ENCODE results near the gene DAPK3.
"Not testable (repeated sequence)": the region's sequence is repeated elsewhere in the genome, so short reads cannot be mapped to it uniquely, and the experiment has no call there.

Gene DAPK3

DNA sequence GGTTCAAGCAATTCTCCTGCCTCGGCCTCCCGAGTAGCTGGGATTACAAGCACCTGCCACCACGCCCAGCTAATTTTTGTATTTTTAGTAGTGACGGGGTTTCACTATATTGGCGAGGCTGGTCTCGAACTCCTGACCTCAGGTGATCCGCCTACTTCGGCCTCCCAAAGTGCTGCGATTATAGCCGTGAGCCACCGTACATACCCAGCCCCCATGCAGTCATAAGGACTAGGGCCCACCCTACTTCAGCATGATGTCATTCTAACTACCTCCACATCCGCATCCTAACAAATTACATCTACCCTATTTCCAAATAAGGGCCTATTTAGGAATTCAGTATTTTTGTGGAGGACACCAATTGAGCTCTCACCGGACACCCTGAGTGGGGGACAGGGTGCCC, 15.6 kb downstream of the DAPK3 start:
- not testable (repeated sequence) for H3K9me3 Mint-ChIP-seq, ATAC-seq, H3K27ac Mint-ChIP-seq, H3K4me3 Mint-ChIP-seq
- Mint-ChIP-seq H3K4me1 (peaks cover 20% of the 10 kb centered on the region), H3K36me3 (peaks cover 38% of the 10 kb centered on the region), H3K27me3 (peaks cover 27% of the 10 kb centered on the region)

GRCh38 chr19:3954107-3954506, 16.8 kb downstream of the DAPK3 start:
- Mint-ChIP-seq H3K4me3 (no peak overlapping the region), H3K27ac (no peak overlapping the region), H3K4me1 (peaks cover 20% of the 10 kb centered on the region), H3K27me3 (peaks cover 27% of the 10 kb centered on the region), H3K9me3 (no peaks in the 10 kb centered on the region), H3K36me3 (peaks cover 30% of the 10 kb centered on the region)
- ATAC-seq = no peak

GRCh38 chr19:3952755-3953276, 18.1 kb downstream of the DAPK3 start:
- Mint-ChIP-seq H3K36me3 (peaks cover 24% of the 10 kb centered on the region), H3K27me3 (peaks cover 28% of the 10 kb centered on the region), H3K4me1 (peaks cover 20% of the 10 kb centered on the region)
- ATAC-seq, H3K9me3 Mint-ChIP-seq, H3K27ac Mint-ChIP-seq, H3K4me3 Mint-ChIP-seq: not testable (repeated sequence)

DNA sequence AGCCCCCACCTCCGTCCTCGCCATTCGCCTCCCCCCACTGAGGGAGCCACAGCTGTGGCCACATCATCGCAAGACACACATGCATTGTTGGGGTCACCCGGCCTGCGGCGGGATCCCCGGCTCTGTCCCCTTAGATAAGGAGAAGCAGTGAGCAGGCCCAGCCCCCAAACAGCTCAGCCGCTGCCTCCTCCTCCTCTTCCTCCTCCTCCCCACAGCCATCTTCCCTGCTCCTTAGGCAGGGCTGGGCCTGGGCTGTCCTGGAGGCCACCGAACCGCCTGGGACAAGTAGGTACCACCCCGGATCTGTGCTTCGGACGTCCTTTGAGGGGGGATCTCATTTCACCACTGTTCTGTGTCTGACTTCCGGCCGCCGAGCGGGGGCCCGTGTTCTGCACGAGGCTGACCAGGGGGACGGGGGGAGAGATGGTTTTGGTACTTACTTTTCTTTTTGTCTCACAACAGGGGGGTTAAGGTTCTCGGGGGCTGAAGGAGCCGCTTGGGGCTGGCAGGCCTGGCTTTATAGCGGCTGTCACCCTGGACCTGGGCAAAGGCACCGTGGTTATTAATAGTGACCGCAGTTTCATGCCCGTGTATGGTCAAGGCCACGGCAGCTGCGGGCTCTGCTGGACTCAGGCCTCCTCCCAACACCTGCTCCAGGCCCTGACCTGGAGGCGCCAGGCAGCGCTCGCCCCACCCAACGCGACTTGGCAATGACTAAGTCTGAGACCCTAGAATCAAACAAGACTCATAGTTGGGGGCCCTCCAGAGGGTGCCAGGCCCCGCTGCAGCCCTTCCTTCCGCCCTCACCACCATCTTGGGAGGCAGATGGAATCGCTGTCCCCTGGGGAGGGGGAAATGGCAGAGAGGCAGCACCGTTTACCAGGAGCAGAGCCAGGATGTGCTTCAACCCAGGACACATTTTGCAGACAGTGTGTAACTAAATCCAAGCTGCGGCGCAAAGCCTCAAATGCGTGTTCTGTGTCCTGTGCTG, 19.7 kb downstream of the DAPK3 start:
- peaks cover 20% of the 10 kb centered on the region for H3K4me1 Mint-ChIP-seq
- ATAC-seq = peak; percentile 29
- H3K27ac Mint-ChIP-seq = no peak overlapping the region
- H3K9me3 Mint-ChIP-seq = no peaks in the 10 kb centered on the region
- H3K27me3 Mint-ChIP-seq = peaks cover 44% of the 10 kb centered on the region
- peak overlapping the region; percentile 11 for H3K4me3 Mint-ChIP-seq
- H3K36me3 Mint-ChIP-seq = peaks cover 15% of the 10 kb centered on the region

- H3K4me3 Mint-ChIP-seq = no peak overlapping the region
- ATAC-seq = no peak
- H3K36me3 Mint-ChIP-seq = peaks cover 6% of the 10 kb centered on the region
Measured at GRCh38 chr19:3949997-3950859, 20.7 kb downstream of the DAPK3 start.

GRCh38 chr19:3949294-3949693, 21.6 kb downstream of the DAPK3 start:
- no peak for ATAC-seq
- H3K27me3 Mint-ChIP-seq = peaks cover 46% of the 10 kb centered on the region
- no peak overlapping the region for H3K27ac Mint-ChIP-seq
- H3K4me1 Mint-ChIP-seq = peaks cover 22% of the 10 kb centered on the region
- no peak overlapping the region for H3K4me3 Mint-ChIP-seq
- H3K36me3 Mint-ChIP-seq = no peaks in the 10 kb centered on the region
- H3K9me3 Mint-ChIP-seq = no peaks in the 10 kb centered on the region

More at GRCh38 chr19:3949997-3950859, 20.7 kb downstream of the DAPK3 start:
- peaks cover 46% of the 10 kb centered on the region for H3K27me3 Mint-ChIP-seq
- H3K4me1 Mint-ChIP-seq = peaks cover 20% of the 10 kb centered on the region
- no peaks in the 10 kb centered on the region for H3K9me3 Mint-ChIP-seq
- no peak overlapping the region for H3K27ac Mint-ChIP-seq

DNA sequence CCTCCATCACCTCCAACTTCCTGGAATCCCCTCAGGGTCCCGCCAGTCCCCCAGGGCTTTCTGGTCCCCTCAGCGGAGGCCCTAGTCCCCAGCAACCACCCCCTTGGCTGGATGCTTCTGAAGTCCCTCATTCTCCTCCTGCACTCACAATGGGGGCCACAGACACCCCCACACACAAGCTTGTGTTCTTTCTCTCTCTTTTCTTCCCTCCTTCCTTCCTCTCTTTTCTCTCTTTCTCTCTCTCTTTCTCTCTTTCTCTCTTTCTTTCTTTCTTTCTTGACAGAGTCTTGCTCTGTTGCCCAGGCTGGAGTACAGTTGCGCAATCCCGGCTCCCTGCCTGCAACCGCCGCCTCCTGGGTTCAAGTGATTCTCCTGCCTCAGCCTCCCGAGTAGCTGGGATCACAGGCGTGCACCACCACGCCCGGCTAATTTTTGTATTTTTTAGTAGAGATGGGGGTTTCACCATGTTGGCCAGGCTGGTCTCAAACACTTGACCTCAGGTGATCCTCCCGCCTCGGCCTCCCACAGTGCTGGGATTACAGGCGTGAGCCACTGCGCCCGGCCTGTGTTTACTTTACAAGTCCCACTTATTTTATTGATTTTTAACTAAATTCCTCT, 23.5 kb downstream of the DAPK3 start:
- not testable (repeated sequence) for H3K9me3 Mint-ChIP-seq, H3K27ac Mint-ChIP-seq

DNA sequence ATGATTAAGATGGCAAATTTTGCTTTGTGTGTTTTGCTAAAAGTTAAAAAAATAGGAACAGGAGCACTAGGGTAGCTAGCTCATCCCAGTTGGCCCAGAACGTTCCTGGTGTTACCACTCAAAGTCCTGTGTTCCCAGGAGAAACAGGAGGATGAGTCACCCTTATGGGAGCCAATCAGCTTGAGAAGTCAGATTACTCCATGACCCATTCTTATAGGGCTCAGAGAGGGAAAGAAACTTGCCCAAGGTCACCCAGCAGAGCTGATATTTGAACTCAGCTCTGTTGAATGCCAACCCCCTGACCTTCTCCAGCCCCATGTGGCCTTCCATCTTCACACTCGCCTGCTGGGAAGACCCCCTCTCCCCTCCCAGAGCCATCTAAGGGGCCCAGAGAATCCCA, 25.1 kb downstream of the DAPK3 start:
- no peak for ATAC-seq
- H3K36me3 Mint-ChIP-seq = no peaks in the 10 kb centered on the region
- H3K9me3 Mint-ChIP-seq = no peaks in the 10 kb centered on the region
- H3K27me3 Mint-ChIP-seq = peaks cover 29% of the 10 kb centered on the region
- no peak overlapping the region for H3K4me3 Mint-ChIP-seq
- H3K27ac Mint-ChIP-seq = no peak overlapping the region
- peaks cover 6% of the 10 kb centered on the region for H3K4me1 Mint-ChIP-seq

More for the DNA sequence above, 23.5 kb downstream of the DAPK3 start:
- H3K4me3 Mint-ChIP-seq, H3K36me3 Mint-ChIP-seq, ATAC-seq: not testable (repeated sequence)
- H3K27me3 Mint-ChIP-seq = peaks cover 36% of the 10 kb centered on the region
- H3K4me1 Mint-ChIP-seq = peaks cover 20% of the 10 kb centered on the region

DNA sequence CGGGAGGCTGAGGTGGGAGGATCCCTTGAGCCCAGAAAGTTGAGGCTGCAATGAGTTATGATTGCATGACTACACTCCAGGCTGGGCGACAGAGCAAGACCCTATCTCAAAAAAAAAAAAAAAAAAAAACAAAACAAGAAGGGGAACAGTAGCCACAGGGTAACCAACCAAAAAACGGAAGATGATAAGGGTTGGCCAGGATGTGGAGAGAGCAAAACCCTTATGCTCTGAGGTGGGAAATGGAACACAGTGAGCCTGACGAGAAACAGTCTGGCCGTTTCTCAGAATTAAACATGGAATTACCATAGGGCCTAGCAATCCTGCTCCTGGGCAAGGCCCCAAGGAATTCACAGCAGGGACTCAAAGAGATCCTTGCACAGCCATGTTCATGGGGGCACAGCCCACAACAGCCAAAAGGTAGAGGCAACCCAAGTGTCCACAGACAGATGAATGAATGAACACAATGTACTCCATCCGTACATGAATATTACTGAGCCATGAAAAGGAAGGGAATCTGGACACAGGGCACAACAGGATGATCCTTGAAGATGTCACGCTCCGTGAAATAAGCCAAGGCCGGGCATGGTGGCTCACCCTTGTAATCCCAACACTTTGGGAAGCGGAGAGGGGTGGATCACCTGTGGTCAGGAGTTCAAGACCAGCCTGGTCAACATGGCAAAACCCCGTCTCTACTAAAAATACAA, 26.7 kb downstream of the DAPK3 start:
- peaks cover 5% of the 10 kb centered on the region for H3K4me1 Mint-ChIP-seq
- H3K27me3 Mint-ChIP-seq = peaks cover 28% of the 10 kb centered on the region
- no peak overlapping the region for H3K4me3 Mint-ChIP-seq
- H3K36me3 Mint-ChIP-seq = no peaks in the 10 kb centered on the region
- no peak for ATAC-seq
- H3K27ac Mint-ChIP-seq = no peak overlapping the region
- no peaks in the 10 kb centered on the region for H3K9me3 Mint-ChIP-seq

- Mint-ChIP-seq H3K4me1 (peaks cover 5% of the 10 kb centered on the region), H3K4me3 (no peak overlapping the region), H3K27ac (no peak overlapping the region), H3K27me3 (peaks cover 37% of the 10 kb centered on the region), H3K36me3 (no peaks in the 10 kb centered on the region), H3K9me3 (no peaks in the 10 kb centered on the region)
- no peak for ATAC-seq
Measured at GRCh38 chr19:3942790-3943409, 28.0 kb downstream of the DAPK3 start.

DNA sequence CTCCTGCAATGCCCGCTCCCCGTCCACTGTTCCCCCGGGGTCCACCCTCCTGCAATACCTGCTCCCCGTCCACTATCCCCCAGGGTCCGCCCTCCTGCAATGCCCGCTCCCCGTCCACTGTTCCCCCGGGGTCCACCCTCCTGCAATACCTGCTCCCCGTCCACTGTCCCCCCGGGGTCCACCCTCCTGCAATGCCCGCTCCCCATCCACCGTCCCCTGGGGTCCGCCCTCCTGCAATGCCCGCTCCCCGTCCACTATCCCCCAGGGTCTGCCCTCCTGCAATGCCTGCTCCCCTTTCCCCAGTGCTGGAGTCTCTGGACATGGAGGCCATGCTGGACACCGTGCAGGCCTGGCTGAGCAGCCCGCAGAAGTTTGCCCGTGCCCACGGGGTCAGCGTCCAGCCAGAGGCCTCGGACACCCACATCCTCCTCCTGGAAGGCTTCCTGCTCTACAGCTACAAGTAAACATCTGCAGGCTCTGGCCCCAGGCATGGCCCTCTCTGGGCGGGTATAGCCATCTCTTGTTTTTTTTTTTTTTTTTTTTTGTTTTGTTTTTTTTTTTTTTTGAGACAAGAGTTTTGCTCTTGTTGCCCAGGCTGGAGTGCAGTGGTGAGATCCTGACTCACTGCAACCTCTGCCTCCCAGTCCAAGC, 32.5 kb downstream of the DAPK3 start:
- peaks cover 40% of the 10 kb centered on the region for H3K27me3 Mint-ChIP-seq
- not testable (repeated sequence) for ATAC-seq, H3K9me3 Mint-ChIP-seq, H3K4me1 Mint-ChIP-seq, H3K36me3 Mint-ChIP-seq, H3K27ac Mint-ChIP-seq, H3K4me3 Mint-ChIP-seq

DNA sequence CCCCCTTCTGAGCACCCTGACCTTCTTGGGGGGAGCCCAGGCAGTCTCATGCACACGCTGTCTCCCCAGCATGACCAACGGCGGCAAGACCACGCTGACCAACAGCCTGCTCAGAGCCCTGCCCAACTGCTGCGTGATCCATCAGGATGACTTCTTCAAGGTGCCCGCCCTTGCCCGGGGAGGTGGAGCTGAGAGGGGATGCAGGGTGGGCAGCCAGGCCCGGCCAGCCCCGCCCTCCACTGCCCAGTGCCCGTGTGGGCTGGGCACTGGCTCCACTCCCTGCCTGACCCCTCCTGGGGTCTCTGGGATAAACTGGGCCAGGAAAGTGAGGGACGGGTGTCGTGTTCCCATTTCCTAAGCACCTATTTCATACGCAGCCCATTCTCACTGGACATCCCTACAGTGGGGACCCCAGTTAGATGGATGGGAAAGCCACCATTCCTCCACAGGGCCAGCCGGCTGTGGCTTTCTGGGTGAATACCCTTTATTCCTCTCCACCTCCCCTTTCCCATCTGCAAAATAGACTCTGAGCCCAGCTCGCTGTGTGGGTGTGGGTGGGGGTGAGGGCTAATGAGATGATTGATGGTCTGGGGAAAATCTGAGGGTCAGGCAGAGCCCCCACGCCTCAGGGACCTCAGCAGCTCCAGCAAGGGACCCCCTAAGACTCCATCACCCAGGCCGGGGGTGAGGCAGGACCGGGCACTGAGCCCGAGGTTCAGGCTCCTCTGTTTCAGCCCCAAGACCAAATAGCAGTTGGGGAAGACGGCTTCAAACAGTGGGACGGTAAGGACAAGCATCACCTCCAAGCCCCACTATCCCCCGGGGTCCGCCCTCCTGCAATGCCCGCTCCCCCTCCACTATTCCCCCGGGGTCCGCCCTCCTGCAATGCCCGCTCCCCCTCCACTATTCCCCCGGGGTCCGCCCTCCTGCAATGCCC, 34.1 kb downstream of the DAPK3 start:
- ATAC-seq = peak; percentile 46
- Mint-ChIP-seq H3K9me3 (no peaks in the 10 kb centered on the region), H3K27ac (no peak overlapping the region), H3K36me3 (no peaks in the 10 kb centered on the region), H3K27me3 (peaks cover 48% of the 10 kb centered on the region), H3K4me1 (no peaks in the 10 kb centered on the region), H3K4me3 (no peak overlapping the region)

Measured in stimulated activated memory B cell treated with anti-CD40 and anti-IgM and Interleukin-4, amounts not matched to agents 10 μg/mL and 1 μg/mL and 100 μg/mL, for 72 hours (primary cell).